SK-N-SH (cell line): ENCODE data around the gene HOXA2.

ENCODE experiments used
- CTCF ChIP-seq: fragments of 200-600 bp; sonication (generic); IDR thresholded peaks from 2 replicates; pipeline ENCODE4 v1.6.1; 2017; ENCODE audit warnings: antibody characterized with exemption, mild to moderate bottlenecking, moderate library complexity
- GABPA ChIP-seq: IDR thresholded peaks from 2 replicates; pipeline ENCODE4 v1.4.0; 2012; ENCODE audit warnings: low read depth, mild to moderate bottlenecking
- MEF2A ChIP-seq: IDR thresholded peaks from 2 replicates; pipeline ENCODE4 v1.4.0; 2012; ENCODE audit warnings: low read depth, borderline replicate concordance
- MXI1 ChIP-seq: IDR thresholded peaks from 2 replicates; pipeline ENCODE4 v1.6.1; 2012; ENCODE audit warnings: mild to moderate bottlenecking, low read depth, low read length, improper control_type of control experiment
- PBX3 ChIP-seq: IDR thresholded peaks from 2 replicates; pipeline ENCODE4; 2012
- RCOR1 ChIP-seq: fragments of 150-350 bp; IDR thresholded peaks from 2 replicates; pipeline ENCODE4 v1.6.1; 2017; ENCODE audit warnings: antibody characterized with exemption, low read length
- RFX5 ChIP-seq: IDR thresholded peaks from 2 replicates; pipeline ENCODE4 v1.6.1; 2012; ENCODE audit warnings: mild to moderate bottlenecking, improper control_type of control experiment, low read length
- TCF12 ChIP-seq: IDR thresholded peaks from 2 replicates; pipeline ENCODE4 v1.4.0; 2012
- USF1 ChIP-seq: IDR thresholded peaks from 2 replicates; pipeline ENCODE4 v1.4.0; 2012; ENCODE audit warnings: low read depth, borderline replicate concordance
- YY1 ChIP-seq: IDR thresholded peaks from 2 replicates; pipeline ENCODE4 v1.4.0; 2012; ENCODE audit warnings: low read depth, mild to moderate bottlenecking

- TF ChIP-seq CTCF, result no peak
- no peak for TF ChIP-seq RCOR1
- TF ChIP-seq RFX5, result no peak
- TF ChIP-seq GABPA, result no peak
- TF ChIP-seq YY1, result no peak
- TF ChIP-seq USF1, result no peak
- TF ChIP-seq TCF12, result no peak
- no peak for TF ChIP-seq PBX3
- TF ChIP-seq MXI1, result no peak
- no peak for TF ChIP-seq MEF2A
Observed at GRCh38 chr7:27103489-27104226, 1.2 kb upstream of the HOXA2 start.
